ENCODE results near the gene LRRC4. TPM values are rescaled to one million over a fixed set of nuclear protein-coding genes. Genes with fewer than 3 reads are reported as not detected.

LRRC4 gene
- total RNA-seq, 1 donor from 2014 or later: 4.4 TPM

DNA sequence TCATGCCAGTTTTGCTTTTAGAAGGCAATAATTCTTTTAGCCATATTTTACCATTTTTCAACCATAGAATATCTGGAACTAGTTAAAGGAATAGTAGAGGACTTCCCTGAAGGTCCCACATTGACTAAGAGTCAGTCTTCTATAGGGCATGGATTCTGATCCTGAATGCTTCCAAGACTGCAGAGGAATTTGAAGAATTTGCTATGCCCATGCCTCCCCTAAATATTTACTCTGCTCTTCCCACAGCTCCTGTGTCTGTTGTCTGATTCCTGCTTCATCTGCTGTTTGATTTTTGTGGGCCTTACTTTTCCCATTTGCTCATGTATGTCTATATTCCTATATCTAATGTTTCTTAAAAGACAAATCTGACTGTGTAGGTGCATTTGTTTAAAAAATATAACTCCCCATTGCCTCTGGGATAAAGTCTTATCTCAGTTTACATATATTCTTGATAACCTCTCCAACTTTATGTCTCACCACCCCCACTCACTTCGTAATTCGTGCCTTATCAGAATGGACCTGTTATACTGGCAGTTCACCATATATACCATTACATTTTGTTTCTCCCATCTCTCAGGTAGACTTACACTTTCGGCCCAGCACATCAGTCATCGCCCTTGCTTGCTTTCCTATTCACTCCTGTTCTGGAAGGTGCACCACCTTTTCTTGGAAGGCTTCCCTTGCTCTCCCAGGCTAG lies 33.9 kb downstream of the LRRC4 start:
- intact Hi-C loops (cut with micrococcal nuclease): no loop called here
- DNase-seq: no peak
- TF ChIP-seq, protein P1, sequence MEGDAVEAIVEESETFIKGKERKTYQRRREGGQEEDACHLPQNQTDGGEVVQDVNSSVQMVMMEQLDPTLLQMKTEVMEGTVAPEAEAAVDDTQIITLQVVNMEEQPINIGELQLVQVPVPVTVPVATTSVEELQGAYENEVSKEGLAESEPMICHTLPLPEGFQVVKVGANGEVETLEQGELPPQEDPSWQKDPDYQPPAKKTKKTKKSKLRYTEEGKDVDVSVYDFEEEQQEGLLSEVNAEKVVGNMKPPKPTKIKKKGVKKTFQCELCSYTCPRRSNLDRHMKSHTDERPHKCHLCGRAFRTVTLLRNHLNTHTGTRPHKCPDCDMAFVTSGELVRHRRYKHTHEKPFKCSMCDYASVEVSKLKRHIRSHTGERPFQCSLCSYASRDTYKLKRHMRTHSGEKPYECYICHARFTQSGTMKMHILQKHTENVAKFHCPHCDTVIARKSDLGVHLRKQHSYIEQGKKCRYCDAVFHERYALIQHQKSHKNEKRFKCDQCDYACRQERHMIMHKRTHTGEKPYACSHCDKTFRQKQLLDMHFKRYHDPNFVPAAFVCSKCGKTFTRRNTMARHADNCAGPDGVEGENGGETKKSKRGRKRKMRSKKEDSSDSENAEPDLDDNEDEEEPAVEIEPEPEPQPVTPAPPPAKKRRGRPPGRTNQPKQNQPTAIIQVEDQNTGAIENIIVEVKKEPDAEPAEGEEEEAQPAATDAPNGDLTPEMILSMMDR (IDR thresholded peaks at IDR 0.05; ENCODE audit: borderline replicate concordance): no peak
- H3K9me3 ChIP-seq (replicated peaks): no peaks in the 10 kb centered on the region
- no peak overlapping the region for H3K27ac ChIP-seq (replicated peaks)
- H3K4me1 ChIP-seq: peaks cover 78% of the 10 kb centered on the region
- no peaks in the 10 kb centered on the region for H3K27me3 ChIP-seq (ENCODE audit: low read depth)
- H3K4me3 ChIP-seq: no peak overlapping the region
- peaks cover 4% of the 10 kb centered on the region for H3K36me3 ChIP-seq

DNA sequence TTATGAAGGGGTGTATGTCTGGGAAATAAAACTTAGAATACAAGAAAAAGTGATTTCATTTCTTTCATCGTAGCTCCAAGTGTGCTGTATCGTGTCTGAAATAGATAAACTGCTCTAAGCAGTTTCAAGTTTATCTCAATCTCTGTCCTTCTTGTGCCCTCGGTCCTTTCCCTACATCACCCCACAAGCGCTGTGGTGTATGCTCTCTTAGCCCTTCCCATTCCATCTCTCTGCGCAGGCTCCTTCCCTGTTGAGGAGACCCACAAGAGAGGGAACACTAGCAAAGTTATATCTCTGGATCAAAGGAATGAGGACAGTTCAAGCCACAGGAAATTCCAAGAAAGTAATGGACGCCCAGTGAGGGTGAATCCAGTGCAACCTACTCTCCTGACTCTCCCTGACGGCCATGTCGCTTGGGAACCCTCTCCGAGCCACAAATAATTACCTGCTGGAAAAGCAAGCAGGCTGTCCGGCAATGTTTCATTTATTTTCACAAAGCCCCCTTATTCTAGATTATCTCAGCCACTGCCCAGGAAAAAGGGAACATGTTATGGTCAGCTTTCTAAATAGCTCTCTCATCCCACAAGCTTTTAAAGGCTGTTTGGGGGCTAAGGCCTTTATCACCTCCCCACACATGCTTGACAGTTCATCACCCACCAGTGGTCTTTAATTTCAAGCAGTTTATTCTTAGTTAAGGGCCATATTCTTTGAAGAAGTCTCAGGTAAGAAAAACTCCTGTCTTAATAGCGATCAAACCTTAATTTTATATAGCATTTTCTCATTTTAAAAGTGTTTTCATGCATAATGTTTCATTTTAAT lies 34.8 kb downstream of the LRRC4 start:
- no peak for DNase-seq
- Histone ChIP-seq H3K27me3 (ENCODE audit: low read depth) (no peaks in the 10 kb centered on the region), H3K4me1 (peaks cover 86% of the 10 kb centered on the region), H3K27ac (replicated peaks) (peak overlapping the region; percentile 86), H3K36me3 (peaks cover 7% of the 10 kb centered on the region), H3K9me3 (replicated peaks) (no peaks in the 10 kb centered on the region), H3K4me3 (no peak overlapping the region)
- TF ChIP-seq, protein P1 (IDR thresholded peaks at IDR 0.05; ENCODE audit: borderline replicate concordance): no peak
- intact Hi-C loops (cut with micrococcal nuclease): no loop called here

DNA sequence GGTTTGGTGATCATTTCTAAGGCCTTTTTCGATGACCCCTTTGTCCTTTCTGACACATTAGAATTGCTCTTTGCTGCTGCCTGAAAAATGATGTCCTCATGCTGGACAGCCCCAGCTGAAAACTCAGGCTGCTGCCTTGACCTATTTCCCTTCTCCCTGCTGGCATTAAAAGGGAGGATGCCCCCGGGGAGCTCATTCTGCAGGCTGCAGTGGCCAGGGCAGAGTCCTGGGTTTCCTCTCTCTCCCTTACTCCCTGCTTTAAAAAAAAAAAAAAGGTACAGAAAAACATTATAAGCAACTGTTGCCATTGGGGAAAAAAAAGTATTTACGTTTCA lies 35.4 kb downstream of the LRRC4 start:
- Histone ChIP-seq H3K4me1 (peaks cover 81% of the 10 kb centered on the region), H3K27me3 (ENCODE audit: low read depth) (no peaks in the 10 kb centered on the region), H3K4me3 (no peak overlapping the region), H3K27ac (replicated peaks) (peak overlapping the region; percentile 86), H3K36me3 (peaks cover 13% of the 10 kb centered on the region), H3K9me3 (replicated peaks) (no peaks in the 10 kb centered on the region)
- TF ChIP-seq, protein P1 (IDR thresholded peaks at IDR 0.05; ENCODE audit: borderline replicate concordance): no peak
- peak; percentile 35 for DNase-seq
- intact Hi-C loops (cut with micrococcal nuclease): no loop called here

DNA sequence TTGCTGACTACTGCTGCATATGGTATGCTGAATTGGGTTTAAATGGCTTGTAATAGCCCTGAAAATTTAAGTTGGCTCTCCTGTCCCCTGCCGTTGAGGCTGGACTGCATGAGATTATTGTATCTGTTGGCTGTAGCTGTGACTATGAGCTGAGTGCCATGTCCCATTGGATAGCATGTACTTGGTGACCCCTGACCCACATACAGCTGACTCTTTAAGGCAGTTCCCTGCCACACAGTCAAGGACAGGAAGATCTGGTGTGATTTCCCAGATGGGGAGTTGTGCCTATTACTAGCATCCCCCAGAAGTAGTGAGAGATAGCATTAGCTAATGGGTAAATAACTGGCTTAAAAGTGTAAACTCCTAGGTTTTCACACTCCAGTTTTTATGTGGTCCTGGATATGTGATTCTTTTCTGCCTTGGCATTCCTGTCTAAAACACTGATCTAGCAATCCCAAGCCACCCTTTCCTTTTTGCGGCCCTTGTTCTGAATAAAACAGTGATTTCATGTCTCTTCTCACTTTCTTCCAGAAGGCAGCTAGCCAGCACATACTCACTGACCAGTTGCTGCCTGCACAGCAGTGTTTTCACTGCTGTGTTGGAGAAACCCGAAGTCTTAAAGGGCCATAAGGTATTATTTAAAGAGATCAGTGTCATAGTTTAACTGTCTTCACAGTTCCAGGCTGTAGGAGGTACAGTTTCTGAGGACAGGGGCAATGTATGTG lies 35.9 kb downstream of the LRRC4 start:
- DNase-seq: no peak
- TF ChIP-seq, protein P1 (IDR thresholded peaks at IDR 0.05; ENCODE audit: borderline replicate concordance): no peak
- no peaks in the 10 kb centered on the region for H3K27me3 ChIP-seq (ENCODE audit: low read depth)
- peak overlapping the region; percentile 86 for H3K27ac ChIP-seq (replicated peaks)
- H3K4me1 ChIP-seq: peaks cover 76% of the 10 kb centered on the region
- H3K9me3 ChIP-seq (replicated peaks): no peaks in the 10 kb centered on the region
- intact Hi-C loops (cut with micrococcal nuclease): no loop called here
- H3K36me3 ChIP-seq: peaks cover 15% of the 10 kb centered on the region
- H3K4me3 ChIP-seq: no peak overlapping the region

DNA sequence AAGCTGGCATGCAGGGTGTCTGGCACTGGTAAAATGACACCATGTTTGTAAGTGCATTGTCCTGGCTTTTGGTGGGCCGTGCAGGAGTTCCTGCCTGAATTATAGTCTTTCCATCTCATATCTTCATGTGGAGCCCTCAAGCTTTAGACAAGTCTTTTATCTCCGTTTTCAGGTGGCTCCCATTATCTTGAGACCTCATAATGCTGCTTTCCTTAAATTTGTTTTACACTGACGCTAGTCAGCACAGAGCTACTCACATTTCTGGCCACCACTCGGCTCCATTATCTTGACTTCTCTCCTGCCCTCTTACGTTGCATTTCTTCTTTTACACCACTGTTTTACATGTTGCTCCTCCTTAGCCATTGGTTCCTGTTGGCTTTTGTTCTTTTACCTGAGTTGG lies 37.2 kb downstream of the LRRC4 start:
- H3K27ac ChIP-seq (replicated peaks): peak overlapping the region; percentile 86
- H3K36me3 ChIP-seq: peaks cover 15% of the 10 kb centered on the region
- DNase-seq: no peak
- TF ChIP-seq, protein P1 (IDR thresholded peaks at IDR 0.05; ENCODE audit: borderline replicate concordance): no peak
- intact Hi-C loops (cut with micrococcal nuclease): no loop called here
- H3K27me3 ChIP-seq (ENCODE audit: low read depth): no peaks in the 10 kb centered on the region
- no peaks in the 10 kb centered on the region for H3K9me3 ChIP-seq (replicated peaks)
- H3K4me1 ChIP-seq: peaks cover 69% of the 10 kb centered on the region
- H3K4me3 ChIP-seq: no peak overlapping the region
